NCI-H526 (cell line): ENCODE data around the gene DPT.
"Not testable (repeated sequence)": the region's sequence is repeated elsewhere in the genome, so short reads cannot be mapped to it uniquely, and the experiment has no call there.

ENCODE experiments used
- DNase-seq, 2 experiments: peaks; one replicate each; lab custom pipeline; 2025; lab: John Stamatoyannopoulos, UW

The DPT gene

DNA sequence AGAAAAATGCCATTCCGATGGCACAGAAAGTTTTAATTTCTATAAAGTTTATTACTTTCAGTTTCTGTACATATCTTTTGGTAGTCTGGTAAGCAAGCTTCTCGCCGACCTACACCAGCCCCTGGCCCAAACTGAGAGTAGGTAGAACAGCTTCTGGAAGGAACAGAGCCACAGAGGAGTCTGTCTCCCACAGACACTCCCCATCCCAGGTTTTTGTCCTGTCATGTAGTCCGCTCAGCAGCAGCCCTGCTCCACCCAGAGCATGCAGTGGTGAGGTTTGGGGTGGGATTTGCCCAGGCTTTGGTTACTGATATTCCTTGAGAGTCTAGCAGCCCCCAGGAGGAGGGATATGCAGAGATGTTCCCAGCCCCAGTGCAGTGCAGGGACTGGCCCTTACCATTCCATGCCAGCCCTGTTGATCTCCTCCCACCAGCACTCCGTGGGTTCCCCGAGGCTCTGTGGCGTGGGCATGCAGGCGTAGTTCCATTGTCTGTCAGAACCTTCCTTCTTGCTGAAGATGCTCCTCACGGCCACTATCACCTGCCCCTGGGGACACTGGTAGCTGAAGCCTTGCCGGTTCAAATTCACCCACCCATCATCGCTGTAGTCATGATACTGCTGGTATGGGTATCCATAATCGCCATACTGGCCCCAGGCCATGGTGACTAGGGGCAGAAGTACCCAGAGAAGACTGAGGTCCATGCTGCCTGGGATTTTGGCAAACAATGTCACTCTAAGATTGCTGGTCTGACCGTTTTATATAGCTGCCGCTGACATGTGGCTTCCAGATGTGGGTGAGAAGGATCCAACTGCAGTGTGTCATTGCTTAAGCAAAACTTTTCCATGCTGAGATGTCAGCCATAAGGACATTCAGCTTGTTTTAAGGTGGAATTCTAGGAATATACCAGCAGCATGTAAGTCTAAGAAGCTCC lies at the start of gene DPT:
Gene DPT, minus strand, starts transcription at position 734 of the 932 bp plus-strand sequence. Its CDS starts 32 bp downstream, at position 702.
- DNase-seq = no peak

DNA sequence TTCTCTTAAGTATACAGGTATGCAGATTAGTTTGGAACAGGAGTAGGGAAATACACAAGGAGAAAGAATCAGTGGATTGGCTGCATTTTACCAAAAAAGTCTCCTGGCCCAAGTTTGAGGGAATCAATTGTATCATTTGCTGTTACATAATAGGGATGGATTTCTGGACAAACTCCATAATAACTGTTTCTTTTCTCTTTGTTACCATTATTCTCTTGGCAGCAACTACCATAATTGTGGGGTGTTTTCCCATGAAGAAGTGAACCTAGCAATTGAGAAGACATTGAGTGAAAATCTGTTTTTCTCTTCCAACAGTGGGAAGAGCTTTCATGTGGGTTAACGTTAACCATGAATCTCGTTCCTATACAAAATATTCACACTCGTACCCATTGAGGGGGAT lies 46.4 kb upstream of the DPT start:
- DNase-seq = no peak

DNA sequence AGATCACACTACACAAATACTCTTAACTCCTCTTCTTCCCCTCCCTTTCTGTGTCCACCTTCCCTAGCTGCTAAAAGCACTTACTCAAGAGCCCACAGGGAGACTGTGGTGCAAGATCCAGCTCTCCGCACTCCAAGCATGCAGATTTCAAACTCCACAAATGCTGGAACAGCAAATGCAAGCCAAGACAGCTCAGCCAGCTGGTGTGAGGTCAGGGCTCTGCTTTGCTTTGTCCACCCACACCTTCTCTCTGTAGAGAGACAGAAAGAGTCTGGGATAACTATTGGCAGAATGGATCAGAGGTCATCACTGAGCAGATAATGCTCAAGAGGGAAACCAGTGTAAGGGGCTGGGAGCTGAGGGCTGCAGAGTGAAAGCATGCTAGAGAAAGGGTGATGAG lies 45.2 kb upstream of the DPT start:
- DNase-seq = no peak

DNA sequence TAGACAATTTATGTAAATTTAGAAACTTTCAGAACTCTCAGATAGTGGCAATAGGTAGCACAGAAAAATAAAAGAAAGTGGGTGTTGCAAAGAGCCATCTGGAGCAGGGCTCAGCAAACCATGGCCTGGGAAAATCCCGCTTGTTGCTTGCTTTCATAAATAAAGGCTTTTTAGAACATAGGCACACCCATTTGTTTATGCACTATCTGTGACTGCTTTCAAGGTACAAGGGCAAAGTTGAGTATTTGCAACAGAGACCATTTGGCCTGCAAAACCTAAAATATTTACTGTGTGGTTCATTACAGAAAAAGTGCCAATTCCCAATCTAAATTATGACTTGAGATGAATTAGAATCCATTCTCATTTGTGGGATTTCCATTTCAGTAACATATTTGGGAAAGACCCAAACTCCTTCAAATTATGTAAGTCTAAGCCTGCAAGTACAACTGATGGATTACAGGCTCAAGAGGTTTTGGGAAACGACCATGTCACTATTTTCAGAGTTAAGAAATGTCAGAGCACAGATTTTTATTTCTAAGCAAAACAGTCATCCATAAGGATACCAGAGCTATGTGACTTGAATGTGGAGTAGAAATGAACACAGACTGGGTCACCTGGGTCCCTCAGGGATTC lies 43.5 kb upstream of the DPT start:
- DNase-seq = no peak

DNA sequence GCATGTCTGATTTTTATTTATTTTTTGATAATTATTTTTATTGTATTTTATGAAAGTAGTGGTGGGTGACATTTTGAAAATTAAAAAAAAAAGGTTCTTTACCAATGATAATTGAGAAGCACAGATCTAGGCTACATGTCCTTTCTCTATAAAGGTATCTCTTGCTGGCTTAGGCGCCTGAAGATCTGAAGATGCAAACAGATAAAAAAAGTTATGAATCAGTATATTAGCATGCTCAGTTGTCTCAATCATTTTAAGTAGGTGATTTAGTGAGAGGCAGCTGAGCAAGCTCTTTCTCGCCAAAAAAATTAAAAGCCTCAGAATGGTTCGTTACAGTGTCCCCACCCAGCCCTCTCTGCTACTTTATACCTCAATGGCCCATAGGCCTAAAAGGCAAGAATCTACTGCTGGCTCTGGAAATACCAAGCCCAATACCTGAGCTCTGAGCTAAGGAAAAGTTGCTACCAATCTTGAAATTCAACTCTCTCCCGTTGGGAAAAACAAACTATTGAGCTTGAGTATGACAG lies 42.2 kb upstream of the DPT start:
- DNase-seq = no peak

DNA sequence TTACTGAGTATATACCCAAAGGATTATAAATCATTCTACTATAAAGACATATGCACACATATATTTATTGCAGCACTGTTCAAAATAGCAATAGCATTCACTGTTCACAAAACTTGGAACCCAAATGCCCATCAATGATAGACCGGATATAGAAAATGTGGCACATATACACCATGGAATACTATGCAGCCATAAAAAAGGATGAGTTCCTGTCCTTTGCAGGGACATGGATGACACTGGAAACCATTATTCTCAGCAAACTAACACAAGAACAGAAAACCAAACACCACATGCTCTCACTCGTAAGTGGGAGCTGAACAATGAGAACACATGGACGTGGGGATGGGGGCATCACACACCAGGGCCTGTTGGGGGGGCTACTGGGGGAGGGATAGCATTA lies 40.9 kb upstream of the DPT start:
- DNase-seq = not testable (repeated sequence)

DNA sequence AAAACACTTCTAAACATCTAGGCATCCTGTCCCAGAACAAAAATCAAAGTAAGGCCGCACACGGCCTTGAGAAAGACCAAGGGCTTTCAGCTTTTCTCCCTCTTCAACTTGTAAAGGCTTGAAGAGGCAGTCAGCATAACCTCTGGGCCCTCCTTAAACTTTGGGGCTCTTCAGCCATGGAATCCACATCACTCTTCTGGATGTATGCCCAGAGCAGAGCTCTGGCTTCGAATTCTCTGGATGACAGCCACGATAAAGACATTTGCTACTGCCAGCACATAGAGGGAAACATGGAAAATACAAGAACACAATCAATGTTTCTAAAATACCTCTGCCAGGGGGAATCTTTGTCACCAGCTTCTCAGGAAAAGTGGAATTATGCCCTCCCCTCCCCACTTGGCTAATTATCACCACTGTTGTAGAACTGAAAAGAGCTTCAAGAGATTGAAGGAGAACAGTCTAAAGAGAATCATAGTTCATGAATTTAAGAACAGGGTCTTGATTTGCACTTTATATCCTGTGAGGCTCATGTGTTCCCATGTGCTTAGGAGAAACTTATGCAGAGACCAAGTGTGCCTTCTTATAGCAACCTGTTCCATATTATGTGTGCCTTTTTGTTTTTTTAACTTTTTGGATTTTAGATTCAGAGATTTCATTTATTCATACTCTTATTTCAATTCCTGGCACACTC lies 39.0 kb upstream of the DPT start:
- DNase-seq = no peak

DNA sequence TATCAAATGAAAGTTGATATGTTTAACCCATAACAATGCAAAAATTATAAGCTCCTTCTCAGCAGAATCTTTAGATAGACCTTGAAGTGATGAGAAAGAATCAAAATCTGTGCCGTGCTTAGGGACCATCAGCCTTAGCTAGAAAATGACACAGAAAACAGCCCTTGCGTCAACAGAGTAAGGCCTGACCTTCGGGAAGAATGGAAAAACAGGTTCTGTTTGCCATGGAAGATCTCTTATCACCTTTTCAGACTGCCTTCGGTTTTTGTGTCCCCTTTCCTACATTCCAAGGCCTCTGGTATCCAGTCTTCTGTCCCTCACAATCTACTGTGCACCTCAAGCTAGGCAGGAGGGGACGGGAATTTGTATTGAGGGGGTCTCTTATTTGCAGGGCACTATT lies 37.6 kb upstream of the DPT start:
- no peak for DNase-seq

DNA sequence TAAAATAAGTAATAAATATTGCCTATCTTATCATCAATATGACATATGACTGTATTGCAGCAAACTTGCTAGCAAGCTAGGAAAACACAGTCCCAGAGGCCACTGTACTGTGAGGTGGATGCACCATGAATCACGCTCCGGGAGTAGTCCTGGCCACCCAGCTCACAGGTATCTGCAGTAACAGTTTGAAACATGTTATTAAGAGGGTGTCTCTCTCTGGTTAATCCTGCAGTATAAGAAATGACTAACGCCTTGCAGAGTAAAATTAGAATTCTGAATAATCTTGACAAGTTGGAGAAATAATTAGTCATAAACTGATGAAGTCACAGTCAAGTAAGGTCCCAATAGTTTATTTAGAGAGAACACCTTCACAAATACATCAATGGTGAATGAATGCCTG lies 34.0 kb upstream of the DPT start:
- DNase-seq = no peak

DNA sequence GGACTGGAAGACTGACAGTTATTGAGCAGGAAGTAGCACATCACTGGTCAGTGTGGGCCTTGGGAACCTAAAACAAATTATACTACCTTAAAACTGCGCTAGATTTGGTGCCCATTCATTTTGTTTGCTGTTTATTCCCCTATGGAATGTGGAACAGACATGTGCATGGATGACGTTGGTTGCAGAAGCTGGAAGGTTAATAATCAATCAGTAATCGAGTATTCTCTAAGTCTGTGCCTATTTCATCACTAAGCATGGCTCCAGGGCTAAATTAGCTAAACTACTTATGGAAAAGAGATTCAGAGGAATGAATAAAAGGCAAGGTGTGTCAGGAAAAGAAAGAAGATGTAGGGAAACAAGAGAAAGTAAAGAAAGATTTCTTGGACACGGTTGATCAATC lies 33.5 kb upstream of the DPT start:
- no peak for DNase-seq

DNA sequence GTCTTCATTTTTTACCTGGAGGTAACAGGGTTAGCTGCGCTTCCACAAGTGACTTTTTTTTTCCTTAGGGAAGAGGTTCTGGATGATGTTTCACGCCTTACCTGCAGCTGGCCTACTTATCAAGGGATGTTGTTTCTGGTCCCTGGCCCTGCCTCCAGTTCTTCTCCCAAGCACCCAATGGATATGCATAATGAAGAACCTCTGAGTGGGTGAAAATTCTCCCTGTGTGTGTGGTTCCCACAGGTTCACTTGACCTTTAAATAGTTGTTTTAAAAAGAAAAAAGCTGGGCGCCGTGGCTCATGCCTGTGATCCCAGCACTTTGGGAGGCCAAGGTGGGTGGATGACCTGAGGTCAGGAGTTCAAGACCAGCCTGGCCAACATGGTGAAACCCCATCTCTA lies 31.8 kb upstream of the DPT start:
- DNase-seq = no peak

DNA sequence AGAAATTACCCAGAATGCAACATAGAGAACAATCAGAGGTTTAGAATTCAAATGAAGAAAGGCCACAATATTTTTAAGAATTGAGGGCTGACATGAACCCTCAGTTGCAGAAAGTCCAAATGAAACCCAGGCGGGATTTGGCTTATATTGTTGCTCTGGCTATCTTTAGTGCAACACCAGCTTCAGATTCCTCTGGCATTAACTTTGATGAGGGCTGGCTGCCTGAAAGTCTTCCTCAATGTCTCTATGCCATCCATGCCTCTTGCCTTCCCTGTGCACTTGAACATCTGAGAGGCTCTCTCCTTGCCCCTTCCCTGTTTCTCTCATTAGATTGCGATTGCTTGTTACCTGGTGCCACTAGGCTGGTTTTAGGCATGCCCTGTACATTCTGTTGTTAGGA lies 31.2 kb upstream of the DPT start:
- DNase-seq = no peak

DNA sequence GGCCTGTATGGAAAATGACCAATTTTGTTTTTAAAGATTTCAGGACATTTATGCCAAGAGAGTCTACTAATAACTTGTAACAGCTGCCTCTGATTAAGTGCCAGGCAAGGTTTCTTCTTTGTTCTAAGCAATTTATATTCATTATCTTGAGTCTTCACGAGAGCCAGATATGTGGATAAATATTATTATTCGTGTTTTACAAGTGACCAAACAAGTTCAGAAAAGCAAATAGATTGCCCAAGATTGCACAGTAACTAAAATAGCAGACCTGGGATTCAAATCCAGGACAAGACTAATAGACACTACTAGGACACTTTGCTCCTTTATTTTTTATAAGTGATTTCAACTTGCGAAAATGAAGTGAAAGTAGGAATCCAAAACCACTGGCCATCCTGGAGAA lies 30.1 kb upstream of the DPT start:
- no peak for DNase-seq

DNA sequence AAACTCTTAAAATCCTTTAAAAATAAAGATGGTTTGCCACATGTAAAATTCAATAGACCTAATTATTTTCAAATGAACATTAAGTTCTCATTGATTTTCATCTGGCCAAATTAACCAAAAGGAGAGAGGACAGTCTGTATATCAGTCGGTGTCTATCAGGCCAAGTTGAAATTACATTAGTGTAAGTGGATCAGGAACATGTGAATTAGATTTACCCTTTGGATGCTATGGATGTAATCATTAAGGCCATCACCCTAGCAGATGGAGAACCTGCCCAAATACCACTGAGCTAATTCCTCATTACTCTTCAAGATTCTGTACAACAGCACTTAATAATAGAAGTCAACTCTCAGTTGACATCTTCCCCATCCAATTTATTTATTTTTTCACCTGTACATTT lies 29.5 kb upstream of the DPT start:
- DNase-seq = no peak

DNA sequence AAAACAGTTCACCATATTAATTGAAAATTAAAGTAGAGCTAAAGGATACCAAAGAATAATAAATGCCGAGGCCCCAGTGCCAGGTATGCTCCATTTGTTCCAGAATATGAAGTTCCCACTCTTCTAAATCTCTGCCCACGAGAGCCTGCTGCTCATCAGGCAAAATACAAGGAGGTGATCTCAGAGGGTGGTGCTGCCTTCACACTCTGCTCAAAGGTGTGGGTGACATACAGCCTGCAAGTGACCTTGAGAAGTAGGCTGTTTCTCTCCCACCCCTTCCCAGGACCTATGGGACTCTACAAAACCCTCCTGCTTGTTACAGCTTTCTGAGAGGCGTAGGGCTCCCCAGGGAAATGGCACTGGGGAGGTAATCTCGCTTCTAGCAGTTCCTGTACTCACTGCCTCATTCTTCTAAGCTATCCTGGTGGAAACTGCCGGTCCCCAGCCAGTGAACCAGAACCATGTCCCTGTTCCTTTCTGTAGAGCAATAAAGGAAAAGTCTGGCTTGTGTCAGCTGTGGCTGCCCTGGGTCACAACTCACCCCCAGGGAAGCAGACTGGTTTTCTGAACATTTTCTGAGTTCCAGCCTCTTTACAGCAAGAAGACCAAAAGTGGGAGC lies 26.9 kb upstream of the DPT start:
- peak; percentile 47 to 77 for DNase-seq

DNA sequence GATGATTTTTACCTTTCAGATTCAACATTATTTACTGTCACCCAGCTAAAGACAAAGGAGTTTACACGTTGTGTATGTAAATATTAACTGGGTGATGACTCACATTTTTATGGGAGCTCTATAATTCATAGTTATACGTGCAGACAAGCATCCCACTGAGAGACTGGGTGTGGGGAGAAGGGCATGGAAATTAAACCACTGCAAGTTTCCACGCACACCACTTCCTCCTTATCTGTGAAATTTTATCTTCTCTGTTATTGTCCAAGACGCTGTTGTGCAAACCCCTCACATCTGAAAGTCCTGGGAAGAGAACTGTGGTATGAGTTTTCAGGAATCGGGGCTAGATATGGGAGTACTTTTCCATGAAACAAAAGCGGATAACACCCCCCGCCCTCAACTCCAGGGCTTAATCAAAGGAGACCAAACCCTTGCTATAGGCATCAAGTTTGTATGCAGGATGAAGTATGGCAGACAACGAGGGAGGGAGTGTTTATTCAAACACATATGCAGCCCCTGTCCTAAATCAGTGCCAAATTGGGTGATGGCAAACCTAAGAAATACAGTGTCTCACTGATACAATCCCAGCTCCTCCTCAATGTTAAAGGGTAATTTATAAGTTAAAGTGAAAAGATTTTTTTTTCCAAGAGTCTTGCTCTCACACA lies 23.3 kb upstream of the DPT start:
- peak in 1 of 2 experiments; percentile 29 for DNase-seq

DNA sequence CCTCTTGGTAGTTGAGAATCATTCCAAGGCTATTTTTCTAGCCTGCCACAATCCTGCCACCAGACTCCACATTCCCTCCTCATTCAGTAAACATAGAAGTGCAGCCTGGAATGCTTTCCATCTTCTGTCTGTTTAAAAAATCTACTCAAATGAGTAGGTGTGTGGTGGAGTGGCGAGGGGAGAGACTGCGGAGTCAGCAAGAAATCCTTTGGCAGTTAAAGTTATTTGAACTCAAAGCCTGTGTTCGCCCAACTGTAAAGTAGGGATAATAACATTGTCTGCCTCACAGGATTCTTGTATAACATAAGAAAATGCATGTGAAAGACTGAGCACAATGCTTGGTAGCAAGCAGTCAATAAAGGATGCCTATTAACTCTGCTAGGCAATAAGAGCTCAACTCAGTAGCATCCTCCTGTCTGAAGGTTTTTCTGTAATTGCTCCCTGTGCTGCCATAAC lies 22.2 kb upstream of the DPT start:
- peak in 1 of 2 experiments; percentile 24 for DNase-seq

DNA sequence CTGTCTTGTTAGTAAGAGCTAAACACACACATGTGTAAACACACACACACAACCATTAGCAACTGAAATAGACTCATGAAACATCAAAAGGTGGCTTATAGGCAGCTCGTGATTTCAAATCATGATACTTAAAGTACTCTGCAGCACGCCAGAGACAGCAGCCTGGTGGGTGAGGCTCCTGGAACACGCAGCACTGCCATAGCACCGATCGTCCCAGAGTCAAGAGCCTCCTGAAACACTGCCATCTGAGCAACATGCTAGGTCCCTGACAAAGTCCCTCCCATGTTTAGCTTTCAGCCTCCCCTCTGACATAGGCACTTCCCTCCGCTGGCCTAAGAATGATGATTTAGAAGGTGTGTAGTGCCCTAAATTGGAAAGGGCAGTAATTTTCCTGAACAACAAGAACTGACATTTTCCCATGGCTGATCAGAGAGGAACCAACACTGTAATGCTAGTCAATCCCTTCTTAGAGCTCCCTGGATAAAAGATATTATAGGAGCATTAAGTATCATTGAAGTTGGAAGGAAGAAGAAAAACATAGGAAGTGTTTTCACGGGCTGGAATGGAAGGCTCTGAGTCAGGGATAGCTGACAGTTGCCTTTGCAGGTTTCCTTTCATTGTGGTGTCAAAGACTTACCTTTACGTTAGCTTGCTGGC lies 14.1 kb upstream of the DPT start:
- DNase-seq = no peak

DNA sequence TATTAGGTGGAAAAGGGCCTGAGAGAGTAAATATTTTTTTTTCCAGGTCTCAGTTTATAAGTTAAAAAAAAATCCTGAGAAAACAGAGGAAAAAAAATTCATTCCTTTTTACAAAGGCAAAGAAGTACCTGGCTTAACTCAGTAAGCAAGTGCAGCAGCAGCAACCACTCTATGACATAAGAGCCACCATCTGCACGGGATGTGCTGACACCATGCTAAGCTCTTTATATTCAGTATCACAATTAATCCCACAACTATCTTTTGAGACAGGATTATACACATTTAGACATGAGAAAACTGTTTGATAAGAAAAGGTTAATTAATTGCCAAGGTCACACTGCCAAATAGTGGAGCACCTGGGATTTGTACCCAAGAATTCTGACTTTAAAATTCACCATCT lies 13.4 kb upstream of the DPT start:
- no peak for DNase-seq

DNA sequence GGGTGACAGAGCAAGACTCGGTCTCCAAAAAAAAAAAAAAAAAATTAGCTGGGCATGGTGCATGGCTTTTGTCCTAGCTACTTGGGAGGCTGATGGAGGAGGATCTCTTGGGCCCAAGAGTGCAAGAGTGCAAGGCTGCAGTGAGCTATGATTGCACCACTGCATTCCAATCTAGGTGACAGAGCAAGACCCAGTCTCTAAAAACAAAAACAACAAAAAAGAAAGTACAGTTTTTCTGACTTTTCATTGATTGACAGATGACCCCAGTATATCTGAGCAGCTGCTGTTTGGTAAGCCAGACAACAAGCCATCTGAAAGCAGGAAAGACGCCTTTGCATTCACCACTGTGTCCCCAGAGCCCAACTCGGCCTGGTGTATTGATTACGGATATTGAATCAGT lies 10.9 kb upstream of the DPT start:
- no peak for DNase-seq

DNA sequence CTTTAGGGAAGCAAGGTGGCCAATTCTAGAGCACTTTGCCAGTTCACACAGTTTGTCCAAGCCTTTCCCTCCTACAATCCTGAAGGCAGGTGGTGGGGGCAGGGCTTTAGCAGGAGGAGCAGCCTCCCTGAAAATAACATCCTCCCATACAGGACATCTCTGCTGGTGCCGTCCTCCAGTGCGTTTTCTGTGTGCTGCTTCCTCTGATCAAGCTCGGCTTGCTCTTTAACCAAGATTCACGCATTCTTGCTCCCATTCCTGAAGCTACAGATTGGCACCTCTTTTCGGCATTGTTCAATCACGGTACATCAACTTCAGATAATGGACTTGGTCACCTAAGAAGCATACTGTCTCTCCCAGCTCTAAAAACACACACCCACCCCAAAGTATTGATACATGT lies 7.5 kb upstream of the DPT start:
- no peak for DNase-seq
